B cell (primary cell): ENCODE results near the gene SIRT3.
"Not testable (repeated sequence)": the region's sequence is repeated elsewhere in the genome, so short reads cannot be mapped to it uniquely, and the experiment has no call there.

Experiments
- EZH2 ChIP-seq: IDR thresholded peaks from 2 replicates; pipeline ENCODE4 v1.6.1; 2012; ENCODE audit warnings: borderline replicate concordance, low read depth, mild to moderate bottlenecking, moderate library complexity, low read length; ENCODE audit not compliant: insufficient read depth, poor library complexity, severe bottlenecking
- TF ChIP-seq, protein P1 (sequence below): fragments of 200-600 bp; IDR thresholded peaks from one replicate; pipeline ENCODE4 v1.8.0; 2022; ENCODE audit warnings: antibody characterized with exemption, mild to moderate bottlenecking

DNA sequence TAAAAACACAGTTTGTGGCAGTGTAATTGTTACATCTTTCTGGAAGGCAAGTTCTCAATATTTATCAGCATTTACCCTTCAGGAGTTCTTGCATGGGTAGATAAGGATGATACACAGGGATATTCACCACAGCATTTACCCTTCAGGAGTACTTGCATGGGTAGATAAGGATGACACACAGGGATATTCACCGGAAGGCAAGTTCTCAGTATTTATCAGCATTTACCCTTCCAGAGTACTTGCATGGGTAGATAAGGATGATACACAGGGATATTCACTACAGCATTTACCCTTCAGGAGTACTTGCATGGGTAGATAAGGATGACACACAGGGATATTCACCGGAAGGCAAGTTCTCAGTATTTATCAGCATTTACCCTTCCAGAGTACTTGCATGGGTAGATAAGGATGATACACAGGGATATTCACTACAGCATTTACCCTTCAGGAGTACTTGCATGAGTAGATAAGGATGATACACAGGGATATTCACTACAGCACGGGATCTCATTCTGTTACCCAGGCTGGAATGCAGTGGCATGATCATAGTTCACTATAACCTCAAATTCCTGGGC is 15.4 kb downstream of the SIRT3 start:
- TF ChIP-seq, protein P1, sequence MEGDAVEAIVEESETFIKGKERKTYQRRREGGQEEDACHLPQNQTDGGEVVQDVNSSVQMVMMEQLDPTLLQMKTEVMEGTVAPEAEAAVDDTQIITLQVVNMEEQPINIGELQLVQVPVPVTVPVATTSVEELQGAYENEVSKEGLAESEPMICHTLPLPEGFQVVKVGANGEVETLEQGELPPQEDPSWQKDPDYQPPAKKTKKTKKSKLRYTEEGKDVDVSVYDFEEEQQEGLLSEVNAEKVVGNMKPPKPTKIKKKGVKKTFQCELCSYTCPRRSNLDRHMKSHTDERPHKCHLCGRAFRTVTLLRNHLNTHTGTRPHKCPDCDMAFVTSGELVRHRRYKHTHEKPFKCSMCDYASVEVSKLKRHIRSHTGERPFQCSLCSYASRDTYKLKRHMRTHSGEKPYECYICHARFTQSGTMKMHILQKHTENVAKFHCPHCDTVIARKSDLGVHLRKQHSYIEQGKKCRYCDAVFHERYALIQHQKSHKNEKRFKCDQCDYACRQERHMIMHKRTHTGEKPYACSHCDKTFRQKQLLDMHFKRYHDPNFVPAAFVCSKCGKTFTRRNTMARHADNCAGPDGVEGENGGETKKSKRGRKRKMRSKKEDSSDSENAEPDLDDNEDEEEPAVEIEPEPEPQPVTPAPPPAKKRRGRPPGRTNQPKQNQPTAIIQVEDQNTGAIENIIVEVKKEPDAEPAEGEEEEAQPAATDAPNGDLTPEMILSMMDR: not testable (repeated sequence)
- not testable (repeated sequence) for TF ChIP-seq EZH2
